ENCODE measurements around the gene NKX2-3.

The NKX2-3 gene

DNA sequence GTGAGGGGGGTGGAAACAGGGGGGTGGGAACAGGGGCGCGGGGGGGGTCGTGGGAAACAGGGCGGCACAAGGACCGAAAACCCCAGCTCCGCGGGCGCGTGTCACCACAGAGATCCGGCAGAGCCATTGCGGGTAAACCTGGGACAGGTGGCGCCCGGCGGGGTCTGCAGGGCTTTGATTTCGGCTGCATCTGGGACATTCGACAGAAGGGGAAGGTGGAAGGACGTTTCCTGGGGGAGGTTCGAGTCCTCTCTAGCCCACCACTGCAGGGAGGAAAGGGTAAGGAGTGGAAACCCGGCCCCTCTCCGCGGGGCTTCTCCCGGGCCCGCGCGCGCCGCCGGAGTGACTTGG lies 7.5 kb downstream of the NKX2-3 start:
- DNase-seq = no peak

DNA sequence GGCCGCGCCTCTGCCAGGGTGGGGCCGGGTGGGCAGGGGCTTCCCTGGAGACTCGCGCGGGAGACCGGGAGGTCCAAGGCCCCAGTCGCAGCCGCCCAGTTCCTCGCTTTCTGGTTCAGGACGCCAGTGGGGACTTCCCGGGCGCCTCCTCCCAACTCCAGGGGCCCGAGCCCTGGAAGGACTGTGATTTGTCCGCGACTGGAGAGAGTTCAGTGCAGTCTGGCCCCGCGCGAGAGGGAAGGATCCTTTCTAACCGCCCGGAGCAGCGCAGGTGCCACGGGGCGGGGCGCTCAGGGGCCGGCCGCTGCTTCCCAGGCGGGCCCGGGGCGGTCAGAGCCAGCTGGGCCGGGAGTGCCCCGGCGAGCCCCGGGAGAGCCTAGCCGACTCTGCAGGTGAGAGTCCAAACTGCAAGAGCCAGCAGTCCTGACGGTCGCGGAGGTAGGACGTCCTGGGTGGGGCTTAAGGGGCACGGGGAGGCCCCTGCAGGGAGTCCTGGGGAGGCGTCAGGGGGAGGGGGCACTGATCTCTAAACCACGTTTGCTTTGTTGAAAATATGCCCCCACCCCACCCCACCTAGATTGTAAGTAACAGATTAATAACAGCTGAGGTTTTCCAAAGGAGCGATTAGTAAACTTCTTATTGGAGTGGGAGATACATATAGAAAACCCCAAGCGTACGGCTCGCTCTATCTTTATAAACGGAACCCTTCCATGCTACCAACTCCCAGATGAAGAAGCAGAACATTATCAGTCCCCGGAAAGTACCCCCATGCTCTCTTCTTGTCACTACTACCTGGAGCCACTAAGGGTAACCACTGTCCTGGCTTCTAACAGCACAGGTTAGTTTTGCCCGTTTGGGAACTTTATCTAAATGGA lies 8.2 kb downstream of the NKX2-3 start:
- DNase-seq = no peak

DNA sequence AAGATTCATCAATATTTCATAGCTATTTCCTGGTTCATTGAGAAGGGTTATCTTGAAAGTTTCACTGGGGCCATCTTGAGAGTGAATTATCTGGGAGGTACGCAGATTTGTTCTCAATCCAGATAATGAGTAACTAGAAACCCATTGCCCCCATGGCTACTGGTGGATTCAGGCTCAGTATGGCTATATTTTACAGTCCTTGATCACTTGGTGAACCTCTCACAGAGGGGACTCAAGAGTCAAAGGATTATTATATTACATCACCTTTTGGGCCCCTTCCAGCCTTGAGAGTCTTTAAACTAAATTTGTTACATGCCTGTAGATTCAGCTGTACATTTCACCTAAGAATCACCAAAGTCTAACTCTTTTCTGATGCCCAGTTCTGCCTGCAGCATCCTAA lies 11.6 kb downstream of the NKX2-3 start:
- no peak for DNase-seq

GRCh38 chr10:99548041-99548530 lies 15.3 kb downstream of the NKX2-3 start:
- no peak for DNase-seq

DNA sequence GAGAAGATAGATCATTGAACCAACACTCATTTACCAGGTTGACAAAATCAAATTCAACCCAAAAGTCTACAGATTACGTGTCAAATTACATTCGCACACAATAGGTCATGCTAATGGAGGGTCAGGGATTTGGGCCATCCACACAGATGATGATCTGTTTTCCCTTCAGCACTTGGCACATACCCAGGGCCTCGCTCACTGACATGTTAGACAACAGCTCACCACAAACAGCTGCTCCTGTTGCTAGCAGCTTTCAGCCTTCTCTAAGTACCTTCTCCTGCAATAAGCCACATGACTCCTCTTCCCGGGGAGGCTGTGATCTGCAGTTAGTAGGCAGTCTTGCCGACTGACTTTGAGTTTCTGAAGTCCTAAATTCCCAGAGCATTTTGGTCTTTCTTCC lies 18.4 kb downstream of the NKX2-3 start:
- no peak for DNase-seq

- DNase-seq = no peak
These were observed 18.9 kb downstream of the NKX2-3 start for GRCh38 chr10:99551616-99552015.

GRCh38 chr10:99555371-99555770 lies 22.6 kb downstream of the NKX2-3 start:
- DNase-seq = no peak

- DNase-seq = no peak
These were observed 23.2 kb downstream of the NKX2-3 start for GRCh38 chr10:99555825-99556523.

- no peak for DNase-seq
These were observed 24.3 kb downstream of the NKX2-3 start for GRCh38 chr10:99557044-99557443.

DNA sequence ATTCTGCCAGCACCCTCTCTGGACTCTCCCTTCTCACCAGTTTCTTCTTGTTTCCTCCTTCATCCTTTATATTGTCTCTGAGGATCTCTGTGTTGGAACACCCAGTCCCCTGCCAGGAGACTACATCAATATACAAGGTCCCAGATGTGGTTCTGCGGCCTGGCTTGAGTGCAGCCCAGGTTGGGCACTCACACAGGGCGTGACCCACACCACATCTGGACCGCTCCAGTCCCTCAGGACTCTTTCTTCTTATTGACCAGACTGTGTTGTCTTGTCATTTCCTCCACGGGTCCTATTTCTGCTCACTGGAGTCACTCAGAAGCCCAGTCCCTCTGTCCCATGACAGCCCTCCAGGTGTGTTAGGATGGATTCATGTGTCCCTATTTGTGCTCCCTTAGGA lies 26.0 kb downstream of the NKX2-3 start:
- no peak for DNase-seq

GRCh38 chr10:99560277-99561126 lies 27.8 kb downstream of the NKX2-3 start:
- peak; percentile 6 to 44 for DNase-seq

- DNase-seq = no peak
These were observed 29.9 kb downstream of the NKX2-3 start for GRCh38 chr10:99562631-99563030.

GRCh38 chr10:99564361-99564760 lies 31.6 kb downstream of the NKX2-3 start:
- no peak for DNase-seq

GRCh38 chr10:99565166-99565565 lies 32.4 kb downstream of the NKX2-3 start:
- DNase-seq = no peak

GRCh38 chr10:99569253-99569939 lies 36.7 kb downstream of the NKX2-3 start:
- no peak for DNase-seq

DNA sequence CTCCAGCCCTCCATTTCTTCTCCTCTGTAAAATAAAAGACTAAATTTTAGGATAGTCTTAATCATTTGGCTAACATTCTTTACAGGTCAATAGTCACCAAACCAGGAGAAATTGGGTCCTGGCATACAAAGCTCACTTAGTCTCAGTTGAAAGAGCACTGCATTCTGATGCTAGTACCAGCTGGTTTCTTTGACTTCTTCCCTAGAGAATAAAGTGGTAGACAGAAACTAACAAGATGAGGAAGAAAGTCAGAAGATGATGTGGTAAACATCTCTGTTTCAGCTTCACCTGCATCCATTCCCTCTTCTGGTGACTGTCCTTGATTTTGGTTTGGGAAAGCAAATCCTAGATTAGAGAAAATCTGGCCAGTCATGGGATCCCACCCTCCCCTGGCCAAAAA lies 37.2 kb downstream of the NKX2-3 start:
- no peak for DNase-seq

DNA sequence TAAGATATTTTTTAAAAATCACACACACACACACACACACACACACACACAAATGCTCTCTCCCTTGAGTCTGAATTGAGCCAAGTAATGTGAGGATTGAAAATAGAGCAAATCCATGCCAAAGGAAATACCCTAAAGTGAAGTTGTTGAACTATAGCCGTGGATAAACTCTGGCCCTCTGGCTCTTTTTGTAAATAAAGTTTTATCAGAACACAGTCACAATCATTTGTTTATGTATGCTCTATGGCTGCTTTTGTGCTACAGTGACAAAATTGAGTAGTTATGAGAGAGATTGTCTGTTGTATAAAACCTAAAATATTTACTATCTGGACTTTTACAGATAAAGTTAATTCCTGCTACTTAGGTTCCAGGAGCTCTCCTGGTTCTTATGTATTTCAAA lies 39.1 kb downstream of the NKX2-3 start:
- DNase-seq = no peak

GRCh38 chr10:99573790-99574189 lies 41.0 kb downstream of the NKX2-3 start:
- DNase-seq = no peak

- DNase-seq = no peak
These were observed 47.2 kb downstream of the NKX2-3 start for GRCh38 chr10:99579971-99580370.

- DNase-seq = no peak
These were observed 49.6 kb downstream of the NKX2-3 start for GRCh38 chr10:99582255-99582770.

- no peak for DNase-seq
These were observed 50.9 kb downstream of the NKX2-3 start for GRCh38 chr10:99583687-99584086.
